Measurements from ENCODE around the gene HPCA.
A peak's percentile ranks its signal among the peaks of the same experiment; 100 is the strongest.

Gene HPCA

DNA sequence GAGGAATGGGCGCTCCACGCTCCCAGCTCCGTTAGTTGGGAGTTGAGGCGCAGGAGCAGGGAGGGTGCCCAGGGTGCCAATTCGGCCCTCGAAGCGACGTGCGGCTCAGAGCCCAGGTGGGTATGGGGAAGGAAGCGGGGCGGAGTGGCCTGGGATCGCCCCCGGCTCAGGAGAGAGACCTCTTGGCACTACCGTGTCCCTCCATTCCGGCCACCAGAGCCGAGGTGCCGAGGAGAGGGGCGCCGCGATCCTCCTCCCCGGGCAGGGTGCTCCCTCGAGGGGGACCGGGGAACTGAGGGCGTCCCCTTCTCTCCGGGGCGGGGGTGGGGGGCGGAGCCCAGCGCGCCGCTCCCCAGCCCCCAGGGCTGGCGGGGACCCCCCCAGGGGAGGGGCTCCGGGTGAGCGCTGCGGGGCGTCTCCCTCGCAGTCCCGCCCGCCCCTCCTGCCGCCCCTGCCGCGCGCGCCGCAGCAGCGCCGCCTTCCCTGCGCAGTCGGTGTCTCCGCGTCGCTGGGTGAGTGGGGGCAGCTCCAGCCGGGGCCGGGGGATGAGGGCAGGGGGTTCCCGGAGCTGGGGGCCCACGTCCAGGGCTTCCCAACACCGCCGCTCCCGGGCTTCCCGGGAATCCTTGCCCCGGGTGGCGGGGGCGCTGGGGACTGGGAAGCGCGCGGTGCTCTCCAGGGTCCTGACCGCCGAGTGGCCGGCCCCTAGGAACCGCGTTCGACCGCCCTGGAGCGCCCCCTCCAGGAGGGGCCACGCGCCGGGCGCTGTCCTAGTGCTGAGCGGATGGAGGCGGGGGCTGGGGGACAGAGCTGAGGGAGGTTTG lies at the start of gene HPCA:
Gene HPCA, plus strand, starts transcription at position 488 of the 824 bp plus-strand sequence. CDS start 2,408 bp downstream, outside the sequence.
- DNase-seq (ENCODE audit: extremely low read depth, low read depth) = no peak

DNA sequence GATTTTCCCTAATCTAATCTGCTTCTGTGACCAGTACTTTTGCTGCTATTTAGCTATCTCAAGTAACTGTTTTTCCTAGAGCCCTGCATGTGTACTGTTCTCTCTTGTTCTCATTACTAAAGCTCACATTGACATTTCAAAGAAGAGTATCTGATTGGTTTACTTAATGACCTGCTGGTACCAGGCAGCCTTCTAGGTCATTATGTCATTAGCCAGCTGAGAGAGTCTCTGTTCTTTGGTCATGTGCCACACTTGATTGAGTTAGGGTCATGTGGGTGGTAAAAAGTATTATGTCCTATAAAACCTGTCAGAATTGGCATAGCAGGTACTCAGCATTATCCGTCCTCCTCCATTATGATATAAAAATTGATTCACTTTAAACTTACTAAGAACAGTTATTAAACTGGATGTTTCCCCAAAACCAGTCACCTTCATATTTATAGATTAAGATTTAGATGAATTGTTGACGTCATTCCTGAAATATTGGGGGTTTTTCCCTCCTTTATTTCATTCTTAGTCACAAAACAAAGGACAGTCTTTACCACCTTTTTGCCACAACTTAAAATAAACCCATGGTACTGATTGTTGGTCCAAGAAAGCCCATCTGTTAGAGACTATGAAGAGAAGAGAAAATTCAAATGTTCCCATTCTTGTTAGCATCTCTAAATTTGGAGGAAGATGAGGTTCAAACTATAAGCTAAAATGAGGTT lies 37.8 kb upstream of the HPCA start:
- no peak for DNase-seq (ENCODE audit: extremely low read depth, low read depth)

More for the DNA sequence above, at the start of gene HPCA:
- TF ChIP-seq, protein P1, sequence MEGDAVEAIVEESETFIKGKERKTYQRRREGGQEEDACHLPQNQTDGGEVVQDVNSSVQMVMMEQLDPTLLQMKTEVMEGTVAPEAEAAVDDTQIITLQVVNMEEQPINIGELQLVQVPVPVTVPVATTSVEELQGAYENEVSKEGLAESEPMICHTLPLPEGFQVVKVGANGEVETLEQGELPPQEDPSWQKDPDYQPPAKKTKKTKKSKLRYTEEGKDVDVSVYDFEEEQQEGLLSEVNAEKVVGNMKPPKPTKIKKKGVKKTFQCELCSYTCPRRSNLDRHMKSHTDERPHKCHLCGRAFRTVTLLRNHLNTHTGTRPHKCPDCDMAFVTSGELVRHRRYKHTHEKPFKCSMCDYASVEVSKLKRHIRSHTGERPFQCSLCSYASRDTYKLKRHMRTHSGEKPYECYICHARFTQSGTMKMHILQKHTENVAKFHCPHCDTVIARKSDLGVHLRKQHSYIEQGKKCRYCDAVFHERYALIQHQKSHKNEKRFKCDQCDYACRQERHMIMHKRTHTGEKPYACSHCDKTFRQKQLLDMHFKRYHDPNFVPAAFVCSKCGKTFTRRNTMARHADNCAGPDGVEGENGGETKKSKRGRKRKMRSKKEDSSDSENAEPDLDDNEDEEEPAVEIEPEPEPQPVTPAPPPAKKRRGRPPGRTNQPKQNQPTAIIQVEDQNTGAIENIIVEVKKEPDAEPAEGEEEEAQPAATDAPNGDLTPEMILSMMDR (IDR thresholded peaks at IDR 0.05; ENCODE audit: low read depth, low read length) = peak; percentile 75

DNA sequence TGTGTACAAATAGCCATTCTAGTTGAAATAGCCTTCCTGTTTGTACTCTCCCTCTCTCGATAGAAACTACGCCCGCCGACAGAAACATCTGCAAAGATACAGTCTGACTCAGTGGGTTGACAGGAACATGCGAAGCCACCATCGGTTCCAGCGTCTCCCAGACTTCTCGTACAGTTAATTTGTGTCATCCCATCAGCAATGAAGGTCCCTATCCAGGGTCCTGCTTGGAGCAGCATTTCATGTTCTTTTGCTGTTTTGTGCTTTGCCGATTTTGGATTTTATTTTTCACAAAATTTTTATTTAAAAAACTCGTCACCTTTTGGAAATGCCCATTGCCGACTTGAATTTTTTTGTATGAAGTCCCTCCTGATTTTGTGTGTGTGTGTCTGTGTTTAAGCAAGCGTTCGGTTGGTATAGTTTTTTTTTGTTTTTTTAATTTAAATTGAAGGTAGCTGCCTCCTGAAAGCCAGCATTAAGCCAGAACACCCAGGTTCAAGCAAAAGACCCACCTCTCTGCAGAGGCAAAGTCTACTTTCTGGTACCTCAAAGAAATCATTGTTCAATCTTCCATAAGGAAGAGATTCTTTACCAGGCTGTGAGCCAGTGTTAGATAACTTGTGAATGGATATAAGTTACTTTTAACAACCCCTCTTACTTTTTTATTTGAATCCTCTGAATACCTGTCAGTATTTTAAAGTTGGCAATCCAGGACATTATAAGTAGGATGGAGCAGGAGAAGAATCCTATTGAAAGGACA lies 30.3 kb upstream of the HPCA start:
- DNase-seq (ENCODE audit: extremely low read depth, low read depth) = no peak
- TF ChIP-seq, protein P1 (IDR thresholded peaks at IDR 0.05; ENCODE audit: low read depth, low read length) = no peak

More for the DNA sequence above, 37.8 kb upstream of the HPCA start:
- TF ChIP-seq, protein P1 (IDR thresholded peaks at IDR 0.05; ENCODE audit: low read depth, low read length) = no peak

DNA sequence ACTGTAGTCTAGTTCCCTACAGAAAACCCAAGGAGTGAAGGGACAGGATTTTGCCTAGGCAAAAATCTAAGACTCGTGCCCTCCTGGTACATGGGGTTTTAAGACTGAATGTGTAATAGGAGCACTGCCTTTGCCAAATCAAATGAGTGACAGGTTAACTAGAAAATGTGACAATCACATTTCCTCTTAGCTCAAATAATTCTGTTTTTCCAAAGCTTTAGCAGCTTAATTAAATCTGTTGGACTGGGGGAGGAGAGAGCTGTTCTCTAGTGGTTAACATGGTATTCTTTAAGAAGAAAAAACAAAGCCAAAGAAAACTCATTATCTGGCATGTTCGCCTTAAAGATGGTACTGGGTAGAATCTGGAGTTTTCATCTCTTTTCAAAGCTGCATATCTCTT lies 28.2 kb upstream of the HPCA start:
- no peak for DNase-seq (ENCODE audit: extremely low read depth, low read depth)

DNA sequence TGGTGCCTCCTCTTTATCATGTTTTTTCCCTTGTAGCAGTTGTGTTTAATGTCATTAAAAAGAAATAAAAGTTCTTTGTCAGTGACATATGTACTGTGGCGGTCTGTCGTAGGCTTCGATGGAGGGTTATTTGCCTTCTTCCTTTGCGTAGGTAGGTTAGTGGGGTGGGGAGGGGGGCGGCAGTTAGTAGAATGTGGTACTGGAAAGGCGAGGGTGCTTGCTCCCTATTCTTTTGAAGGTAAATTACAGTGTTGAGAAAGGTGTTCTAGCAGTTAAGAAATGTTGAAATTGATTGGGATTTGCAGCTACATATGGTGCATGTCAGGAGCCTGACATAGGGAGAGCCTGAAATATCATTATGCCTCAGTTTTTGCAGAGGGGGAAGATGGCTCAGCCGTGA lies 27.5 kb upstream of the HPCA start:
- TF ChIP-seq, protein P1 (IDR thresholded peaks at IDR 0.05; ENCODE audit: low read depth, low read length) = no peak
- DNase-seq (ENCODE audit: extremely low read depth, low read depth) = no peak

More for the DNA sequence above, 28.2 kb upstream of the HPCA start:
- TF ChIP-seq, protein P1 (IDR thresholded peaks at IDR 0.05; ENCODE audit: low read depth, low read length) = no peak

DNA sequence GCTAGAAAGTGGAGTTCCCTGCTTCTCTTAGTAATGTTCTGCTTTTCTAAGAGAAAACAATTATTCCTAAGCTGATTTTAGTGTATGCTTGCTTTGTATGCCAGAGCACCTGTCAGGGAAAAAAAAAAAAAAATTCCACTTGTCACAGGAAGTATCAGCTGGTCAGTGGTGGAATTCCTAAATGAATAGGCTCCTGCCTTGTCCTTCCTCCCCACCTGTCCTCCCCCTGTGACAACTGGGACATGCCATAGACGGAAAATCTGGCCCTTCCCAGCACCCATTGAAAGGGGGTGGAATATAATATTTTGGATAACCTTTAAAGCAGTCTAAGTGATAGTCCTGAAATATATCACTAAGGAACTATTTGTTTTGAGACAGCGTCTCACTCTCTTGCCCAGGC lies 26.4 kb upstream of the HPCA start:
- TF ChIP-seq, protein P1 (IDR thresholded peaks at IDR 0.05; ENCODE audit: low read depth, low read length) = no peak
- no peak for DNase-seq (ENCODE audit: extremely low read depth, low read depth)
